Endodermal cell (in vitro differentiated cells): ENCODE measurements around the gene PRSS36. TPM values are rescaled to one million over a fixed set of nuclear protein-coding genes. Genes with fewer than 3 reads are reported as not detected.
A peak's percentile ranks its signal among the peaks of the same experiment; 100 is the strongest.
"Not testable (repeated sequence)": the region's sequence is repeated elsewhere in the genome, so short reads cannot be mapped to it uniquely, and the experiment has no call there.

Experiments used
- DNase-seq: peaks from one replicate; pipeline ENCODE4 v3.0.0-alpha.2; 2017
- H3K27ac ChIP-seq: 2 replicates; pipeline ENCODE4 v1.5.1; 2013; ENCODE audit warnings: mild to moderate bottlenecking, low read depth, low read length, moderate library complexity
- H3K27me3 ChIP-seq: 2 replicates; pipeline ENCODE4 v1.6.1; 2013; ENCODE audit warnings: mild to moderate bottlenecking, low read length, moderate library complexity; ENCODE audit not compliant: insufficient read depth, control insufficient read depth, poor library complexity, severe bottlenecking
- H3K36me3 ChIP-seq: 2 replicates; pipeline ENCODE4 v1.7.0; 2013; ENCODE audit warnings: mild to moderate bottlenecking, low read length, moderate library complexity; ENCODE audit not compliant: control insufficient read depth, insufficient read depth
- H3K4me1 ChIP-seq: one replicate; pipeline ENCODE4 v1.7.0; 2013; ENCODE audit warnings: low read length; ENCODE audit not compliant: control insufficient read depth, insufficient read depth
- H3K4me3 ChIP-seq: 2 replicates; pipeline ENCODE4 v1.5.1; 2013; ENCODE audit warnings: mild to moderate bottlenecking, low read length, moderate library complexity
- H3K9ac ChIP-seq: 2 replicates; pipeline ENCODE4 v1.6.1; 2013; ENCODE audit warnings: mild to moderate bottlenecking, low read length, moderate library complexity; ENCODE audit not compliant: poor library complexity, severe bottlenecking; ENCODE audit errors: extremely low read depth
- H3K9me3 ChIP-seq: 2 replicates; pipeline ENCODE4 v1.6.1; 2013; ENCODE audit warnings: mild to moderate bottlenecking, low read length, moderate library complexity; ENCODE audit not compliant: control insufficient read depth
- H3K27ac Mint-ChIP-seq: 2 replicates; pipeline ENCODE4 v1.8.0; 2020; ENCODE audit warnings: mixed read lengths
- H3K27me3 Mint-ChIP-seq: 2 replicates; pipeline ENCODE4 v1.8.0; 2021; ENCODE audit warnings: mild to moderate bottlenecking, mixed read lengths; ENCODE audit not compliant: insufficient read depth
- H3K36me3 Mint-ChIP-seq: 2 replicates; pipeline ENCODE4 v1.8.0; 2020; ENCODE audit warnings: low read depth, mixed read lengths
- H3K4me1 Mint-ChIP-seq: 2 replicates; pipeline ENCODE4 v1.8.0; 2020; ENCODE audit warnings: mixed read lengths
- H3K4me3 Mint-ChIP-seq: 2 replicates; pipeline ENCODE4 v1.8.0; 2020; ENCODE audit warnings: mild to moderate bottlenecking, moderate library complexity, mixed read lengths
- H3K9me3 Mint-ChIP-seq: 2 replicates; pipeline ENCODE4 v1.8.0; 2020; ENCODE audit warnings: mild to moderate bottlenecking, mixed read lengths
- CTCF ChIP-seq: fragments of 200-600 bp; sonication (generic); conservative IDR thresholded peaks from 2 replicates; pipeline ENCODE4 v1.5.0; 2021; ENCODE audit warnings: antibody characterized with exemption, mild to moderate bottlenecking
- WGBS, 2 experiments: methylation state at CpG; one replicate each; pipeline versions ENCODE4 v1.1.5 to v1.1.7; 2013; ENCODE audit warnings: missing lambda C conversion rate in 2 of 2, mixed read lengths in 1 of 2; ENCODE audit not compliant: insufficient coverage in 1 of 2, insufficient read length in 1 of 2; 5-methylcytosine and 5-hydroxymethylcytosine counted together
- total RNA-seq, 2 donors: library from RNA; stranded (reverse); fragmentation: NEBNext Ultra II Directional in 1 of 2; extraction: Animal tissue kit (Norgen Biotek cat#: 25700) in 1 of 2; gene quantifications; 2 replicates in 1 of 2; 3 replicates in 1 of 2; pipeline ENCODE4 v1.2.1, GENCODE V29; 2021

PRSS36 gene
- total RNA-seq, 2 donors from 2014 or later = 0.22 to 0.71 TPM

- no peak overlapping the region for H3K4me3 ChIP-seq
- H3K9ac ChIP-seq = no peak overlapping the region
- DNase-seq = no peak
- H3K27me3 ChIP-seq = peaks cover 20% of the 10 kb centered on the region
- WGBS, 2 experiments = 94 to 97% methylated on average over 2 to 3 of the region's 3 CpGs
- H3K4me1 ChIP-seq = no peaks in the 10 kb centered on the region
- H3K36me3 Mint-ChIP-seq = no peaks in the 10 kb centered on the region
- no peak overlapping the region for H3K27ac Mint-ChIP-seq
- no peaks in the 10 kb centered on the region for H3K4me1 Mint-ChIP-seq
- no peak for TF ChIP-seq CTCF
- H3K27ac ChIP-seq = no peak overlapping the region
- H3K4me3 Mint-ChIP-seq = peak overlapping the region; percentile 42
- H3K27me3 Mint-ChIP-seq = peaks cover 61% of the 10 kb centered on the region
- H3K36me3 ChIP-seq = no peaks in the 10 kb centered on the region
- no peaks in the 10 kb centered on the region for H3K9me3 Mint-ChIP-seq
- no peaks in the 10 kb centered on the region for H3K9me3 ChIP-seq
These were observed 2.3 kb downstream of the PRSS36 start for GRCh38 chr16:31147574-31147973.

GRCh38 chr16:31145398-31145990, 4.4 kb downstream of the PRSS36 start:
- Mint-ChIP-seq H3K36me3 (no peaks in the 10 kb centered on the region), H3K27ac (no peak overlapping the region), H3K27me3 (peaks cover 61% of the 10 kb centered on the region), H3K9me3 (no peaks in the 10 kb centered on the region), H3K4me1 (peaks cover 8% of the 10 kb centered on the region), H3K4me3 (no peak overlapping the region)
- H3K4me3 ChIP-seq = no peak overlapping the region
- H3K4me1 ChIP-seq = peaks cover 3% of the 10 kb centered on the region
- H3K9me3 ChIP-seq = no peaks in the 10 kb centered on the region
- H3K27me3 ChIP-seq = peaks cover 20% of the 10 kb centered on the region
- H3K36me3 ChIP-seq = no peaks in the 10 kb centered on the region
- no peak overlapping the region for H3K27ac ChIP-seq
- no peak overlapping the region for H3K9ac ChIP-seq
- peak; percentile 46 for DNase-seq
- TF ChIP-seq CTCF = no peak
- 93 to 96% methylated on average over 7 to 11 of the region's 12 CpGs for WGBS, 2 experiments

- WGBS, 2 experiments = 91 to 92% methylated on average over 6 to 7 of the region's 7 CpGs
- H3K9me3 ChIP-seq, H3K27ac ChIP-seq, H3K36me3 Mint-ChIP-seq, H3K4me1 Mint-ChIP-seq, H3K36me3 ChIP-seq, H3K4me3 ChIP-seq, H3K27ac Mint-ChIP-seq, DNase-seq, H3K4me3 Mint-ChIP-seq, H3K9me3 Mint-ChIP-seq, H3K4me1 ChIP-seq, H3K9ac ChIP-seq: not testable (repeated sequence)
- H3K27me3 ChIP-seq = peaks cover 20% of the 10 kb centered on the region
- H3K27me3 Mint-ChIP-seq = peaks cover 57% of the 10 kb centered on the region
These were observed 5.4 kb downstream of the PRSS36 start for GRCh38 chr16:31144418-31144817.

GRCh38 chr16:31143694-31144148, 6.1 kb downstream of the PRSS36 start:
- H3K36me3 Mint-ChIP-seq = no peaks in the 10 kb centered on the region
- peak; percentile 65 for DNase-seq

More at GRCh38 chr16:31143694-31144148, 6.1 kb downstream of the PRSS36 start:
- Mint-ChIP-seq H3K27ac (no peak overlapping the region), H3K4me3 (no peak overlapping the region), H3K9me3 (no peaks in the 10 kb centered on the region), H3K4me1 (peaks cover 8% of the 10 kb centered on the region), H3K27me3 (peaks cover 53% of the 10 kb centered on the region)
- H3K9ac ChIP-seq = no peak overlapping the region
- 90 to 95% methylated on average over 8 of the region's 8 CpGs for WGBS, 2 experiments
- no peaks in the 10 kb centered on the region for H3K9me3 ChIP-seq
- TF ChIP-seq CTCF = peak; percentile 44
- peaks cover 3% of the 10 kb centered on the region for H3K4me1 ChIP-seq
- no peak overlapping the region for H3K4me3 ChIP-seq
- H3K27ac ChIP-seq = no peak overlapping the region
- peaks cover 20% of the 10 kb centered on the region for H3K27me3 ChIP-seq
- H3K36me3 ChIP-seq = no peaks in the 10 kb centered on the region
